ENCODE measurements around the gene CAPN10.

Gene CAPN10

DNA sequence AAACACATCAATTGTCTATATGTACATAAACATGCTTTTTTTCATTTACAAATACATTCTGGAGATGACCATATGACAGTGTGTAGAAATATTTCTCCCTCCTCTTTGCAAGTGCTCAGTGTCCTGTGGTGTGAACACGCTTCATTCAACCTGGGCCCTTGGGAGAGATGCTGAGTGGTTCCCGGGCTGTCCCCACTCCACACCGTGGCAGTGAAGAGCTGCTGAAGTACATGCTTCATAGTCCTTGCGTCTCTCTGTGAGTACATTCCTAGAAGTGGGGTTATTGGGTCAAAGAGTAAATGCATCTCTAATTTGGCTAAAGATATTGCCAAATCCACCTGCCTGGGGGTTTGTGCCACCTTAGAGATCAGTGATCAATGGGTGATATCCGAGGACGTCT lies 32.2 kb downstream of the CAPN10 start:
- no peak for TF ChIP-seq CTCF (conservative IDR thresholded peaks at IDR 0.05; ENCODE audit: low read depth, low read length)
- DNase-seq (ENCODE audit: low read depth): no peak
- no peak overlapping the region for H3K4me3 ChIP-seq (ENCODE audit: low read depth, low read length)

DNA sequence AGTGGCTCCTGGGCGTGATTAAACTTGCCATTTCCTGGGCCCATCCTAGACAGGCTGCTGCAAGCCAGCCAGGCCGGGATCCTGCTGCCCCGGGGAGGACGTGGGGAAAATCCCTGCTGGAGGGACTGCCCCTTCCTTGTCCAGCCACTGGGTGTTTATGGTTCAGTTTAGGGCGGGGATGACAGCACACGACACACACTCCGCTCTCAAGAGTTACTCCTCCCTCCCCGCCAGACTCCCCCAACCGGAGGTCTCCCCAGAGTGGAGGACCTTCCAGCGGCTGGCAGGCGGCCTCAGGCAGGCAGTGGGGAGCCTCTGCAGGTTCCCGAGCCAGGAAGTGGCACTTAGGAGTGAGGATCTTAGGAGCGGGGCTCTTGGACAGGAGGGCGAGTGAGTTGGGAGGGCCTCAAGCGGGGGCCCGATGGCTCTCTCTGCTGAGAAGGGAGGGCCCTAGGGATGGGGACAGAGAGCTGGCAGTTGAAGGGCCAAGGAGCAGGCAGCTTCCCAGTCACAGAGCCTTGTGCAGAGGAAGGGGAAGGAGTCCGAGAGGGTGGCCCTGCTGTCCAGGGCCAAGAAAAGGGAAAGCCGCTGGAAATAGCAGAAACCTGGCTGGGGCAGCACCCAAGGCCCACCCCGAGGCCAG lies 33.1 kb downstream of the CAPN10 start:
- no peak overlapping the region for H3K4me3 ChIP-seq (ENCODE audit: low read depth, low read length)
- no peak for DNase-seq (ENCODE audit: low read depth)
- no peak for TF ChIP-seq CTCF (conservative IDR thresholded peaks at IDR 0.05; ENCODE audit: low read depth, low read length)

GRCh38 chr2:240620149-240620731 lies 33.7 kb downstream of the CAPN10 start:
- DNase-seq (ENCODE audit: low read depth): no peak
- H3K4me3 ChIP-seq (ENCODE audit: low read depth, low read length): no peak overlapping the region
- TF ChIP-seq CTCF (conservative IDR thresholded peaks at IDR 0.05; ENCODE audit: low read depth, low read length): no peak

DNA sequence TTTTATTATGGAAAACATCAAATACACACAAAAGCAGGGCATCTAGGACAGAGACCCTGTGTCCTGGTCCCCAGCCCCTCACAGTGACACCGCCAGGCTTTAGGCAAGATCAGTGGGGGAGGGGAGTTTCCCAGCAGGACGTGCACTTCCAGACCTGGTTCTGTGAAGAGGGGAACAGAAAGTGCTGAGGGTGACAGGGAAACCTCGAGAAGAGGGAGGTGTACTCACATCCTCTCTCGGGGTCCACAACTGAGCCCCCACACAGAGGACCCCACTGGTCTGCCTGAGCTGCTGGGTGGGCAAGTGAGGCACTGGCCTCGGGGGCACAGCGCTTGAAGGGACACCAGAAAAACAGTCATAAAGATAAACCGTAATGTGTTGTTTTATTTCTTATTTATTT lies 34.3 kb downstream of the CAPN10 start:
- no peak for TF ChIP-seq CTCF (conservative IDR thresholded peaks at IDR 0.05; ENCODE audit: low read depth, low read length)

DNA sequence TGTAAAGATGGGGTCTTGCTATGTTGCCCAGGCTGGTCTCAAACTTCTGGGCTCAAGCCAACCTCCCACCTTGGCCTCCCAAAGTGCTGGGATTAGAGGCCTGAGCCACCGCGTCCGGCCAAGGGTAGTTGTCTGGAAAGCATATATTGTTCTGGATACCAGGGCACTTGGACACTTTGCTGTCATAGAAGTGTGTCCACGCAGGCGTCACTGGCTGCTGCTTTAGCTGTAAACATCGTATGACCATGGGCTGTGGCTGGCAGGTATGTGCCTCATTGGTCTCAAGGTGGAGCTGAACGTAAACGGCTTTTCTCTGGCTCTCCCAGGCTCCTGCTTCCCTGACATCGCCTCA lies 35.5 kb downstream of the CAPN10 start:
- no peak for TF ChIP-seq CTCF (conservative IDR thresholded peaks at IDR 0.05; ENCODE audit: low read depth, low read length)
- H3K4me3 ChIP-seq (ENCODE audit: low read depth, low read length): no peak overlapping the region
- no peak for DNase-seq (ENCODE audit: low read depth)

More for the DNA sequence above, 34.3 kb downstream of the CAPN10 start:
- no peak overlapping the region for H3K4me3 ChIP-seq (ENCODE audit: low read depth, low read length)
- DNase-seq (ENCODE audit: low read depth): no peak

DNA sequence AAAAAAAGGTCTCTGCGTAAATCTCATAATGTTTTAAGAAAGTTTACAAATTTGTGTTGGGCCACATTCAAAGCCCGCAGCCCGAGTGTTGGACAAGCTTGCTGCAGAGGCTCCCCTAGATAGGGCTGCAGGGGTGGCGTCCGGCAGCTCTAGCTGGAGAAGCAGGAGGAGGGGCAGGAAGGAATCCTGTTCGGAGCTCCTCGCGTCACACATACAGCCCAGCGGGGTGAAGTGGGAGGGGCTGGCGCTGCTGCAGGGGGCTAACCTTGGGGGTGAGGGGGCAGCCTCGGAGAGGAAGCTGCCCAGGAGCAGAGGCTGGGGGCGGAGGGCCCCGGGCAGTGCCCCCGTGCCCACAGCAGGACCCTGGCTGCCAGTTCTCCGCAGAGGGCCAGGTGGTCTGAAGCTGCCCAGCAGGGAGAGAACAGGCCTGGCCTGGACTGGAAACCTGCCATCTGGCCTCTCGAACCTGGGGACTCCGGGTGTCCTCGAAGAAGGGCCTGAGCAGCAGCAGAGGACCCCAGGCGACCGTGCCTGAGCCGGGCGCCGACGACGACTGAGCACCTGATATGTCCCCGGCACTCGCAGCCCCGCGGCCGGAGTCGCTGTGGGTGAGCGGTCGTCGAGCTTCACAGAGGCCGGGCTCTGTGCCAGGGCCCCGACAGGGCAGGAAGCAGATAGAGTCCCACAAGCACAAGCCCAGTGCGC lies 36.1 kb downstream of the CAPN10 start:
- TF ChIP-seq CTCF (conservative IDR thresholded peaks at IDR 0.05; ENCODE audit: low read depth, low read length): peak; percentile 31
- H3K4me3 ChIP-seq (ENCODE audit: low read depth, low read length): no peak overlapping the region
- DNase-seq (ENCODE audit: low read depth): peak; percentile 63

Measured in choroid plexus epithelial cell (primary cell).